NCI-H2029 (cell line): ENCODE measurements around the gene NAB2.

Source experiments
- DNase-seq: peaks from one replicate; lab custom pipeline; 2025; lab: John Stamatoyannopoulos, UW

NAB2 gene

DNA sequence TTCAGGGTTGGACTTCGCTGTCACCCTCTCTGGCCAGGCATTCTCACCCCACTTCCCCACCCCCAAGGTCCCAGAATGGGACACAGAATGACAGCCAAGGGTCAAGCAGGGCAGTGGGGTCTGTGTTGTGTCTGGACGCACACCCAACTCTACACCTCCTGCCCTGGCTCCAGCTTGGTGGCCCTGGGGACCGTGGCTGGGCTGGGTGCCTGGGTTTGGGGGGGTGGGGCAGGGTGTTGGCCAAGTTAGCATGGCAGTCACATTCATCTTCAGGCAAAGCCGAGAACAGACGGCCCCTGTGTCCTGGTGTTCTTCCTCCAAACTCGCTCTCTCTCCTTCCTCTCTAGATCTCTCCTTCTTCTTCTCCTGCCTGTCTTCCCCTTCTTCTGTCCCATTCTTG, 45.0 kb downstream of the NAB2 start:
- no peak for DNase-seq

DNA sequence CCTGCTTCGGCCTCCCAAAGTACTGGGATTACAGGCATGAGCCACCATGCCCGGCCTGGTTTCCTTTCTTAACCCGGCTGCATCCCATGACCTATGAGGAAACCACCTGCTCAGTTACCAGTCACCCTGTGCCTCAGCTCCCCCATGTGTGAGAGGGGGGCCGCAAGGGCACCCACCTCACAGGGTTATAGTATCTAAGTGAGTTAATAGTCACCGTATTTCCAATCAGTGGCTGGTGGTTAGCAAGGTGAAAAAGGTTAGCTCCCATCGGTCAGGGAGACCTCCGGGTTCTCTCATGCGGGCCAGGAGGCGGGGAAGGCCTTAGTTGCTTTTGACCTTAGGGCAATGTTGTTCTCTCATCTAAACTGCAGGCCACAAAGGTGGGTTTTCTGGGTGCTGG, 46.0 kb downstream of the NAB2 start:
- DNase-seq = no peak

DNA sequence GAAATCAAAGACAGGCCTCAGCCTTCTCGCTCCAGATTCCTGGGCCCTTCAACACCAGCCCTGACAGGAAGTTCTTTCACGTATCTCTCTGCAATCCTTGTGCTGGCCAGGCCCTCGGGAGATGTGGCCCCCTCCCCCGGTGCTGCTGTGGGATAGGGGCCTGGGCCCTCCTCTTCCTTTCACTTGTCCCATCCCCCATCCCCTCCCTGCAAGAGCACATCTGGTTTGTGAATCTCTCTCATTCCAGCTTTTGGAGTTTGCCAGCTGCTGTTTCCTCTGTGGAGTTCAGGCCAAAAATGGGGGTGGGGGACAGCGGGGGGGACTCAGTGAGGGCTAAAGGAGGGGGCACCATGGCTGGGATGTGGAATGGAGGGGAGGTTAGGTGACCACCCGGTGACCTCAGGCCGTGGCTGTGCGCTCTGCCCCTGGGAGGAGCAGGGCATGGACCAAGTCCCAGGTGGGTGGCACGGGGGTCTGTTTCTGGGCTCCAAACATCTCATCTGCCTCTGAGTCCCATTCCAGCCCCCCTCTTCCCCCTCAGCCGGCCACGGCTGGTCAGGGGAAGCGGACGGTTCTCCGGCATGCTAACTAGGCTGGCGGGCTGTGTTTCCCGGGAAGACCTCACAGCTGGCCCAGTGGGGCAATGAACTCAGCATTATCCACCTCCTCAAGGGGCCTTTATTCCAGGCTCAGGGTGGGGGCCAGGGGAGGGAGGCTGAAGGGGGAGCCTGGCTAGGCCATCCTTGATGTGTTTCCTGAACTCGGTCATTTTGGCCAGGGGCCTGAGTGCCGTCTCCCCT, 46.8 kb downstream of the NAB2 start:
- no peak for DNase-seq

DNA sequence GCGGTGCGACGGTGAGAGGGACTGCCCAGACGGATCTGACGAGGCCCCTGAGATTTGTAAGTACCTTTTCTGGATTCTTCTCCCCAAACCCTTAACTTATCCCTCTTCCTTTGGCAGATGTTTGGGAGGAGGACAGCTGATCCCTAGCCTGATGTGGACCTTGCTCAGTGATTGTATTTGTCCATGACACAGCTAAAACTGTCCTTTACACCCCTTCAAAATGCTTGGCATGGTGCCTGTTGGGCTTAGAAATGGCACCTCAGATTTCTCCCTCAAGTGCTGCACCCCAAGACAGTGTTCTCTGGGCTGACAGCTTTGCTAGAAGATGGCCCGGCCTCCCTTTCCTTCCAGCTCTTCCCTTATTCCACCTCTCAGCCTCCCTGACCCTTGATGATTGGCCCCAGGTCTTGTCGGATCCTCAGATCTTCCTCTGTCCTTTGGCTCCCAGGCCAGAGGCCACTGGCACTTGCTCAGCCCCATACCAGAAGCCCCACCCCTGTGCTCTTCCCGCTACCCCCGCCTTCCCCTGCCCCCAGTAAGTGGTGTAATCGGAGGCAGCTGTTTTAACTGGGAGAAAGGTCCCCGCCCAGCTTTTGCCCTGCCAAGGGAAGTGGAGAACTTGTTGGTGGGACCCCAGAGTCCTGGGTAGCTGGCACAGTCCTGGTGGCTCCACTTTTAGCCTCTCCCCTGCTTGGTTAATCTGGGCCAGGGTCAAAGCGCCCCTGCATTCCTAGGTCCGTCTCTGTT, 49.8 kb downstream of the NAB2 start:
- no peak for DNase-seq

DNA sequence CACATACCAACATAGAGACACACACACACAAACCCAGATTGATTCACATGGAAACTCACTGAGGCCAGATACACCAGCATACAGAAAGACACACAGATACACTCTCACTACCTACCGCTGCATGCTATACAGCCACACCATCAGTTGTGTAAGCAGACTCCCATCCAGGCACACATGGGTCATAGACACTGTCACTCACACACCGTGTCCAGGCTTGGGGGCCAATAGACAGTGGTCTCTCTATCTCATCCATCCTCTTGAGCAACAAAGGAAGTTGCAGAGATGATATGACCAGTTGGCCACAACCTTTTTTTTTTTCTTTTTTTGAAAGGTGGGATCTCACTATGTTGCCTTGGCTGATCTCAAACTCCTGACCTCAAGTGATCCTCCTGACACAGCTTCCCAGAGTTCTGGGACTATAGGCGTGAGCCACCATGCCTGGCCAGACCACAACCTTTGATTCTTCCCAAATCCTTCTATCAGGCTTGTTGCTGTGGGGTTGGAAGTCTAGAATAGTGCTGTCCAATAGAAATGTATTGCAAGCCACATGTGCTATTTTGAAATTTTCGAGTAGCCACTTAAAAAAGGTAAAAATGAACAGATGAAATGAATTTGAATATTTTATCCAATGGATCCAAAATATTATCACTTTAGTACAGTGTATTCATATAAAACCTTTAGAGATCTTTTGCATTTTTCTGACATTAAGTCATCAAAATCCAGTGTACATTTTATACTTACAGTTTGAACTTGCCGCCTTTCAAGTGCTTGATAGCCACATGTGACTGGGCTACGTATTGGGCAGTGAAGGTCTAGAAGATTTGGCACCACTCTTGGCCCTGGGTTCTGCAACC, 51.1 kb downstream of the NAB2 start:
- no peak for DNase-seq

DNA sequence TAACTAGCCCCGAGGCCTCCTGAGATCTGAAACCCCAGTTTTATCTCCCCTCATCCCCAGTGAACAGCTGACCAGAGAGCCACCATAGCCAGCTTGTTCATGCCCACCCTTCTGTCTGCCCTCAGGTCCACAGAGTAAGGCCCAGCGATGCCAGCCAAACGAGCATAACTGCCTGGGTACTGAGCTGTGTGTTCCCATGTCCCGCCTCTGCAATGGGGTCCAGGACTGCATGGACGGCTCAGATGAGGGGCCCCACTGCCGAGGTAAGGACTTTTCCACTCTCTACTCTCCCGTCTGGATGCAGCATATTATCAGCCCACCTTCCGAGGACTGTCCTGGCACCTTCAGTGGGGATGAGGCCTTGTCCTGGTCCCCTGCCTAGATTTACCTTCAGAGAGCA, 52.3 kb downstream of the NAB2 start:
- no peak for DNase-seq

DNA sequence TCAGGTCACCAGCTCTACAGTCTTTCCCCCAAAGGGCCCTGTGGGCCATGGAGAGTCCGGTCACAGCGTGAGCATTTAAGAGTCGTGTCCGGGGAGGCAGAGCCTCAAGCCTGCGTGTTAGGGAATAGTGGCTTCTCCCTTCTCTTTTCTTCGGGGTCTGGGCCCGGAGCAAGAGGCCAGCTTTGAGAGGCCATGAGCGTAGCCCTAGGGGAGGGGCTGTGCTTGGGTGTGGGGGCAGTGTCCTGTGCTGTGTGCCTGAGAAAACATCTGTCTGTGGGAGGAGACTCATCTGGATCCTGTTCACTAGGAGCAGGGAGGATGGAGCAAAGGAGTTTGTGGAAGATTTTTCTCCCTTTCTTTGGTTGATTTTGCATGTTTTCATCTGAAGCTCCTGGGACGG, 53.2 kb downstream of the NAB2 start:
- DNase-seq = no peak

DNA sequence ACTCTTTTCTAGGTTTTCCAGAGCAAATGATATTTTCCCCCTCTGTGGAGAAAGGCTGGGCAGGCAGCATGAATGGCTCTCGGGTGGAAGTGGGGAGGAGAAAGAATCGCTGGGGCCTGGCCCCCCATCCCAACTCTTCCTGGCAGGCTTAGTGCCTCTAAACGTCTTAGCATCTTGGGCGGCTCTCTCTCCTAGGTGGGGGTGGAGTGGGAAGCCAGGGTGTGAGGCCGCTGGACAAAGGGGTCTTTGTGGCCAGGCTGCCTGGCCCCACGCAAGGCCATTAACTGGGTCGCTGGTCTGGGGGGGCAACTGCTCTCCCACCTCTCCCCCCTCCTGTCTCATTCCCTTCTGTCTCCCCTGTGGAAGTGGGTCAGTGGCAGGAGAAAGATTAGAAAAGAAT, 53.8 kb downstream of the NAB2 start:
- no peak for DNase-seq

DNA sequence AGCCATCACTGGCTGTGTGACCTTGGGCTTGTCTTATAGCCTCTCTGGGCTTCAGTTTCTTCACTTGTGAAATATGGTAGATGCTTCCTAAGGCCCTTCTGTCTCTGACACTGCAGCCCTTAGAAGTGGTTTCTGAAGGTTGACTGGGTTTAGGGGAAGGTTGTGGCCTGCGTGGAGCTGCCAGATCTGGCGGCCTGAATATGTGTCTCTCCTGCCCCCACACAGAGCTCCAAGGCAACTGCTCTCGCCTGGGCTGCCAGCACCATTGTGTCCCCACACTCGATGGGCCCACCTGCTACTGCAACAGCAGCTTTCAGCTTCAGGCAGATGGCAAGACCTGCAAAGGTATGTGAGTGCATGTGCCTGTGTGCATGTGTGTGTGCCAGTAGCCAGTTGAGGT, 54.5 kb downstream of the NAB2 start:
- no peak for DNase-seq
